Measurements from ENCODE around the gene RDH5. TPM values are rescaled to one million over a fixed set of nuclear protein-coding genes. Genes with fewer than 3 reads are reported as not detected.

RDH5 gene
- total RNA-seq, 4 donors from 2014 or later = 13.8 to 23.0 (median 17.2) TPM

GRCh38 chr12:55715169-55715764 lies 4.9 kb upstream of the RDH5 start:
- DNase-seq (ENCODE audit: extremely low spot score) = no peak
- 39% methylated on average over 7 of the region's 7 CpGs for WGBS
- Histone ChIP-seq H3K9me3 (no peaks in the 10 kb centered on the region), H3K27me3 (no peaks in the 10 kb centered on the region), H3K27ac (replicated peaks in 1 of 4) (peak overlapping the region; percentile 89 to 100 (median 98)), H3K4me1 (peaks cover 62 to 94% (median 92%) of the 10 kb centered on the region in 4 donors), H3K36me3 (peaks cover 0 to 11% (median 0%) of the 10 kb centered on the region in 4 donors), H3K4me3 (peak overlapping the region; percentile 58 to 71 (median 64))
- intact Hi-C loops (cut with DNase I) = no loop called here
- TF ChIP-seq EP300 (IDR thresholded peaks at IDR 0.05) (peak; percentile 38), CTCF (IDR thresholded peaks at IDR 0.05) (no peak), POLR2AphosphoS5 (IDR thresholded peaks at IDR 0.05) (peak; percentile 53 to 84)

- peak; percentile 98 for DNase-seq (ENCODE audit: extremely low spot score)
- H3K4me1 ChIP-seq = peaks cover 69 to 94% (median 92%) of the 10 kb centered on the region in 4 donors
- WGBS = 0% methylated on average over 22 of the region's 42 CpGs
Measured at GRCh38 chr12:55715833-55716581, 4.2 kb upstream of the RDH5 start, which contains the start of gene BLOC1S1. Gene BLOC1S1 (plus strand): TSS chr12:55716046. CDS start chr12:55716052, 6 bp downstream.

GRCh38 chr12:55716582-55716957 lies 3.6 kb upstream of the RDH5 start:
- 6% methylated on average over 13 of the region's 13 CpGs for WGBS
- no peak for DNase-seq (ENCODE audit: extremely low spot score)

More at GRCh38 chr12:55715833-55716581, 4.2 kb upstream of the RDH5 start, which contains the start of gene BLOC1S1:
- Histone ChIP-seq H3K9me3 (no peaks in the 10 kb centered on the region), H3K27ac (replicated peaks in 1 of 4) (peak within 1 kb of the TSS; percentile 89 to 100 (median 98)), H3K27me3 (no peaks in the 10 kb centered on the region), H3K36me3 (peaks cover 0 to 11% (median 0%) of the 10 kb centered on the region in 4 donors), H3K4me3 (peak within 1 kb of the TSS; percentile 58 to 71 (median 64))
- TF ChIP-seq POLR2AphosphoS5 (IDR thresholded peaks at IDR 0.05) (peak; percentile 83 to 95), CTCF (IDR thresholded peaks at IDR 0.05) (peak in 2 of 3 experiments; percentile 4 to 10), POLR2A (IDR thresholded peaks at IDR 0.05; ENCODE audit: low read depth) (peak; percentile 66), EP300 (IDR thresholded peaks at IDR 0.05) (no peak)
- intact Hi-C loops (cut with DNase I) = no loop called here

More at GRCh38 chr12:55716582-55716957, 3.6 kb upstream of the RDH5 start:
- Histone ChIP-seq H3K36me3 (peaks cover 0 to 11% (median 0%) of the 10 kb centered on the region in 4 donors), H3K9me3 (no peaks in the 10 kb centered on the region), H3K27ac (replicated peaks in 1 of 4) (peak overlapping the region; percentile 89 to 100 (median 98)), H3K4me1 (peaks cover 70 to 94% (median 92%) of the 10 kb centered on the region in 4 donors), H3K4me3 (peak overlapping the region; percentile 58 to 71 (median 64)), H3K27me3 (no peaks in the 10 kb centered on the region)
- TF ChIP-seq CTCF (IDR thresholded peaks at IDR 0.05) = peak in 1 of 3 experiments; percentile 11
- no peak for TF ChIP-seq POLR2A (IDR thresholded peaks at IDR 0.05; ENCODE audit: low read depth)
- intact Hi-C loops (cut with DNase I) = no loop called here
